IMR-90 (cell line): Measurements from ENCODE around the gene NMNAT3.

Experiments used
- POLR2A ChIP-seq: IDR thresholded peaks from 2 replicates; pipeline ENCODE4 v1.6.1; 2012; ENCODE audit warnings: mild to moderate bottlenecking, low read depth, low read length
- RCOR1 ChIP-seq: IDR thresholded peaks from 2 replicates; pipeline ENCODE4 v1.6.1; 2012; ENCODE audit warnings: mild to moderate bottlenecking, low read length, improper control_type of control experiment; ENCODE audit not compliant: insufficient replicate concordance
- TF ChIP-seq, protein P1 (sequence below): conservative IDR thresholded peaks from 2 replicates; pipeline ENCODE4 v1.5.1; 2012; ENCODE audit warnings: mild to moderate bottlenecking, low read depth, low read length, improper control_type of control experiment

- TF ChIP-seq, protein P1, sequence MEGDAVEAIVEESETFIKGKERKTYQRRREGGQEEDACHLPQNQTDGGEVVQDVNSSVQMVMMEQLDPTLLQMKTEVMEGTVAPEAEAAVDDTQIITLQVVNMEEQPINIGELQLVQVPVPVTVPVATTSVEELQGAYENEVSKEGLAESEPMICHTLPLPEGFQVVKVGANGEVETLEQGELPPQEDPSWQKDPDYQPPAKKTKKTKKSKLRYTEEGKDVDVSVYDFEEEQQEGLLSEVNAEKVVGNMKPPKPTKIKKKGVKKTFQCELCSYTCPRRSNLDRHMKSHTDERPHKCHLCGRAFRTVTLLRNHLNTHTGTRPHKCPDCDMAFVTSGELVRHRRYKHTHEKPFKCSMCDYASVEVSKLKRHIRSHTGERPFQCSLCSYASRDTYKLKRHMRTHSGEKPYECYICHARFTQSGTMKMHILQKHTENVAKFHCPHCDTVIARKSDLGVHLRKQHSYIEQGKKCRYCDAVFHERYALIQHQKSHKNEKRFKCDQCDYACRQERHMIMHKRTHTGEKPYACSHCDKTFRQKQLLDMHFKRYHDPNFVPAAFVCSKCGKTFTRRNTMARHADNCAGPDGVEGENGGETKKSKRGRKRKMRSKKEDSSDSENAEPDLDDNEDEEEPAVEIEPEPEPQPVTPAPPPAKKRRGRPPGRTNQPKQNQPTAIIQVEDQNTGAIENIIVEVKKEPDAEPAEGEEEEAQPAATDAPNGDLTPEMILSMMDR = no peak
- TF ChIP-seq POLR2A (no peak), RCOR1 (no peak)
Measured at GRCh38 chr3:139534455-139534812, 143.3 kb downstream of the NMNAT3 start.
